H1 (cell line): ENCODE results near the gene COPZ2. TPM values are rescaled to one million over a fixed set of nuclear protein-coding genes. Genes with fewer than 3 reads are reported as not detected.

Experiments used
- CTCF ChIA-PET: fragments of 300-600 bp; sonication (Branson Sonifier 250); formaldehyde crosslinking; loops from one replicate; lab custom pipeline; 2021; ENCODE audit not compliant: partially characterized antibody; lab: Charles Lee
- POLR2A ChIA-PET: fragments of 300-600 bp; sonication (Branson Sonifier 250); formaldehyde crosslinking; loops from one replicate; lab custom pipeline; 2021; ENCODE audit warnings: inconsistent platforms; ENCODE audit not compliant: partially characterized antibody; lab: Charles Lee
- DNase-seq, 2 experiments: peaks; one replicate each; pipeline versions ENCODE4 v3.0.0 to v3.0.0-alpha.2; 2010 to 2022; ENCODE audit warnings: low spot score in 2 of 2, low read depth in 1 of 2, mixed read lengths in 1 of 2
- FAIRE-seq: peaks from 2 replicates; lab custom pipeline; 2011; peaks lifted over from hg19 to GRCh38; lab: Jason Lieb, UNC
- H2AFZ ChIP-seq: 2 replicates; pipeline ENCODE4 v1.8.1; 2012; ENCODE audit warnings: low read length, inconsistent platforms
- H2AK5ac ChIP-seq: 2 replicates; pipeline ENCODE4 v1.6.1; 2013; ENCODE audit warnings: low read depth, low read length
- H2BK120ac ChIP-seq: replicated peaks from 2 replicates; pipeline ENCODE3; 2013; ENCODE audit warnings: low read depth, low read length, inconsistent platforms
- H2BK12ac ChIP-seq: 2 replicates; pipeline ENCODE4 v1.6.1; 2013; ENCODE audit warnings: low read depth, low read length
- H2BK15ac ChIP-seq: 2 replicates; pipeline ENCODE4 v1.6.1; 2013; ENCODE audit warnings: low read length
- H2BK20ac ChIP-seq: 2 replicates; pipeline ENCODE4 v1.6.1; 2013; ENCODE audit warnings: low read length
- H2BK5ac ChIP-seq: 2 replicates; pipeline ENCODE4 v1.6.1; 2013; ENCODE audit warnings: low read depth, low read length
- H3K14ac ChIP-seq: 2 replicates; pipeline ENCODE4 v1.6.1; 2013; ENCODE audit warnings: inconsistent platforms; ENCODE audit not compliant: insufficient read length
- H3K18ac ChIP-seq: 2 replicates; pipeline ENCODE4 v1.6.1; 2013; ENCODE audit warnings: low read length; ENCODE audit errors: extremely low read depth
- H3K23ac ChIP-seq: 2 replicates; pipeline ENCODE4 v1.6.1; 2013; ENCODE audit warnings: inconsistent platforms; ENCODE audit not compliant: insufficient read length
- H3K23me2 ChIP-seq: 2 replicates; pipeline ENCODE4 v1.6.1; 2013; ENCODE audit warnings: low read depth, low read length
- H3K27ac ChIP-seq: 2 replicates; pipeline ENCODE4 v1.6.1; 2011; ENCODE audit warnings: low read depth, low read length, inconsistent platforms
- H3K27me3 ChIP-seq, 4 experiments: replicated peaks in 1 of 4; 1 replicate in 1 of 4; 2 replicates in 3 of 4; pipeline versions ENCODE4 v1.6.1 to v1.8.1; 2011 to 2013; ENCODE audit warnings: low read length in 3 of 4, mild to moderate bottlenecking in 3 of 4, inconsistent platforms in 2 of 4, mixed read lengths in 2 of 4, moderate library complexity in 1 of 4; ENCODE audit not compliant: control insufficient read depth in 3 of 4, insufficient read depth in 3 of 4; ENCODE audit errors: extremely low read depth in 1 of 4
- H3K36me3 ChIP-seq, 4 experiments: 2 replicates each; pipeline versions ENCODE4 v1.6.1 to v1.8.1; 2011 to 2013; ENCODE audit warnings: mild to moderate bottlenecking in 4 of 4, low read length in 3 of 4, moderate library complexity in 2 of 4, control low read depth in 1 of 4, inconsistent platforms in 1 of 4; ENCODE audit not compliant: insufficient read depth in 4 of 4, control insufficient read depth in 2 of 4
- H3K4ac ChIP-seq: replicated peaks from 2 replicates; pipeline ENCODE3; 2013; ENCODE audit warnings: low read length, low read depth, mixed read lengths, inconsistent platforms; ENCODE audit not compliant: insufficient read length
- H3K4me1 ChIP-seq, 4 experiments: replicated peaks in 1 of 4; 1 replicate in 1 of 4; 2 replicates in 3 of 4; pipeline versions ENCODE4 v1.6.1 to v1.8.1; 2011 to 2013; ENCODE audit warnings: low read length in 3 of 4, inconsistent platforms in 2 of 4, mixed read lengths in 1 of 4; ENCODE audit not compliant: insufficient read depth in 4 of 4, control insufficient read depth in 3 of 4
- H3K4me2 ChIP-seq, 2 experiments: 2 replicates each; pipeline versions ENCODE4 v1.6.1 to v1.8.1; 2011 to 2013; ENCODE audit warnings: low read depth in 2 of 2, low read length in 2 of 2, control low read depth in 1 of 2, inconsistent platforms in 1 of 2, mild to moderate bottlenecking in 1 of 2; ENCODE audit not compliant: insufficient read depth in 1 of 2
- H3K4me3 ChIP-seq, 4 experiments: fragments of 200-600, 300-600 bp in 1 of 4; sonication (generic), shearing (Covaris generic), sonication (Bioruptor Twin) in 1 of 4; 2 replicates each; pipeline versions ENCODE4 v1.5.1 to v1.8.1; 2011 to 2016; ENCODE audit warnings: low read length in 4 of 4, low read depth in 3 of 4, control low read depth in 2 of 4, inconsistent platforms in 2 of 4, mild to moderate bottlenecking in 2 of 4, mixed read lengths in 1 of 4, moderate library complexity in 1 of 4; ENCODE audit not compliant: insufficient read depth in 2 of 4; ENCODE audit errors: extremely low read depth in 1 of 4
- H3K56ac ChIP-seq: replicated peaks from 2 replicates; pipeline ENCODE3; 2013; ENCODE audit warnings: low read depth, mild to moderate bottlenecking, mixed read lengths, low read length, inconsistent platforms; ENCODE audit not compliant: insufficient read length
- H3K79me1 ChIP-seq: 2 replicates; pipeline ENCODE4 v1.6.1; 2013; ENCODE audit warnings: low read depth, low read length, control low read depth
- H3K79me2 ChIP-seq, 2 experiments: 2 replicates each; pipeline versions ENCODE4 v1.6.1 to v1.8.1; 2012 to 2013; ENCODE audit warnings: low read length in 2 of 2, mild to moderate bottlenecking in 2 of 2, inconsistent platforms in 1 of 2; ENCODE audit not compliant: insufficient read depth in 2 of 2, control insufficient read depth in 1 of 2
- H3K9ac ChIP-seq, 4 experiments: replicated peaks in 1 of 4; 1 replicate in 1 of 4; 2 replicates in 3 of 4; pipeline versions ENCODE4 v1.6.1 to v1.8.1; 2011 to 2013; ENCODE audit warnings: low read depth in 3 of 4, low read length in 3 of 4, control low read depth in 2 of 4, mild to moderate bottlenecking in 2 of 4, moderate library complexity in 2 of 4, inconsistent platforms in 1 of 4; ENCODE audit errors: extremely low read depth in 1 of 4
- H3K9me3 ChIP-seq, 2 experiments: 2 replicates each; pipeline versions ENCODE4 v1.6.1 to v1.8.1; 2012 to 2013; ENCODE audit warnings: mild to moderate bottlenecking in 2 of 2, moderate library complexity in 2 of 2, control low read depth in 1 of 2, inconsistent platforms in 1 of 2, low read depth in 1 of 2, low read length in 1 of 2, mixed read lengths in 1 of 2; ENCODE audit not compliant: insufficient read depth in 2 of 2
- H4K20me1 ChIP-seq, 2 experiments: replicated peaks in 1 of 2; 2 replicates each; pipeline versions ENCODE3 to v1.8.1; 2011 to 2013; ENCODE audit warnings: inconsistent platforms in 2 of 2, low read length in 2 of 2, mild to moderate bottlenecking in 1 of 2; ENCODE audit not compliant: insufficient read depth in 2 of 2, control insufficient read depth in 1 of 2
- H4K5ac ChIP-seq: 2 replicates; pipeline ENCODE4 v1.6.1; 2013; ENCODE audit warnings: low read length, low read depth, mixed read lengths, inconsistent platforms; ENCODE audit not compliant: insufficient read length
- H4K8ac ChIP-seq: 2 replicates; pipeline ENCODE4 v1.8.0; 2013; ENCODE audit warnings: mild to moderate bottlenecking, moderate library complexity, low read length, inconsistent platforms; ENCODE audit not compliant: insufficient read depth; ENCODE audit errors: extremely low read depth
- H4K91ac ChIP-seq: replicated peaks from 2 replicates; pipeline ENCODE3; 2013; ENCODE audit warnings: low read length, mixed read lengths, inconsistent platforms; ENCODE audit not compliant: insufficient read length
- BCL11A ChIP-seq, 2 experiments: IDR thresholded peaks; one replicate each; pipeline ENCODE4 v1.6.1; 2011; ENCODE audit warnings: low read depth in 2 of 2, low read length in 2 of 2, mild to moderate bottlenecking in 2 of 2
- CREB1 ChIP-seq: IDR thresholded peaks from 2 replicates; pipeline ENCODE4 v1.6.1; 2012; ENCODE audit warnings: inconsistent platforms
- EGR1 ChIP-seq: IDR thresholded peaks from 2 replicates; pipeline ENCODE4 v1.6.1; 2011; ENCODE audit warnings: low read depth, low read length, borderline replicate concordance
- JUN ChIP-seq: IDR thresholded peaks from 2 replicates; pipeline ENCODE4 v1.6.1; 2011; ENCODE audit warnings: low read depth, mild to moderate bottlenecking, improper control_type of control experiment, low read length
- MAFK ChIP-seq: IDR thresholded peaks from 2 replicates; pipeline ENCODE4 v1.6.1; 2012; ENCODE audit warnings: low read depth, mild to moderate bottlenecking, improper control_type of control experiment, low read length
- MAX ChIP-seq: IDR thresholded peaks from 2 replicates; pipeline ENCODE4 v1.6.1; 2012; ENCODE audit warnings: inconsistent platforms
- RNF2 ChIP-seq: fragments of 200-900, 300-1000 bp; sonication (generic); IDR thresholded peaks from 2 replicates; pipeline ENCODE4 v1.7.1; 2016; ENCODE audit warnings: borderline replicate concordance, low read depth, mild to moderate bottlenecking, antibody characterized with exemption, low read length; ENCODE audit not compliant: poor library complexity, severe bottlenecking; ENCODE audit errors: missing control alignments
- SIN3A ChIP-seq, 2 experiments: IDR thresholded peaks in 1 of 2; conservative IDR thresholded peaks in 1 of 2; 2 replicates each; pipeline ENCODE4 v1.6.1; 2011 to 2012; ENCODE audit warnings: low read length in 2 of 2, improper control_type of control experiment in 1 of 2, low read depth in 1 of 2, mild to moderate bottlenecking in 1 of 2
- TEAD4 ChIP-seq: IDR thresholded peaks from 2 replicates; pipeline ENCODE4 v1.6.1; 2012; ENCODE audit warnings: low read depth, low read length, inconsistent platforms, mixed read lengths
- WGBS, 2 experiments: shearing (Covaris generic) in 1 of 2; methylation state at CpG; one replicate each; pipeline versions ENCODE4 v1.1.6 to v1.1.7; 2013 to 2015; ENCODE audit warnings: low lambda C conversion rate in 2 of 2, mixed read lengths in 2 of 2, inconsistent platforms in 1 of 2, low coverage in 1 of 2, missing lambda C conversion rate in 1 of 2; ENCODE audit not compliant: insufficient replicate concordance in 2 of 2, insufficient coverage in 1 of 2, insufficient read length in 1 of 2; ENCODE audit errors: extremely low coverage in 1 of 2, missing lambda C conversion rate in 1 of 2; 5-methylcytosine and 5-hydroxymethylcytosine counted together
- polyA plus RNA-seq, 7 experiments: library from polyadenylated mRNA; depleted of rRNA in 3 of 7; stranded (reverse) in 5 of 7; unstranded in 2 of 7; fragments of >200 nt in 5 of 7; fragments of 200-250 nt in 2 of 7; gene quantifications; 1 replicate in 5 of 7; 2 replicates in 1 of 7; 4 replicates in 1 of 7; pipeline versions ENCODE4 v1.2.1 to v1.2.3, GENCODE V29; 2011 to 2013; ENCODE audit warnings: missing spikeins in 2 of 7, mixed read lengths in 2 of 7
- total RNA-seq: library from RNA; stranded (reverse); fragmentation: NEBNext Ultra II Directional; extraction: Animal tissue kit (Norgen Biotek cat#: 25700); gene quantifications from 2 replicates; pipeline ENCODE4 v1.2.1, GENCODE V29; 2021

The COPZ2 gene
- total and polyA plus RNA-seq, 2 of the 8 experiments (the other 6 are each of a cell fraction or from before 2014, with no cell fraction given), result 0.24 TPM; not detected in 1

GRCh38 chr17:48026502-48027321 lies 10.9 kb downstream of the COPZ2 start:
- Histone ChIP-seq H3K4ac (no peak overlapping the region), H3K9ac (peak overlapping the region in 2 of 4 experiments; percentile 9 to 20; a peak in 2 of 7 replicates), H3K27me3 (peaks cover 2 to 23% (median 17%) of the 10 kb centered on the region in 4 experiments), H2BK5ac (no peak overlapping the region), H3K79me2 (no peaks in the 10 kb centered on the region), H3K79me1 (no peaks in the 10 kb centered on the region), H3K56ac (no peak overlapping the region), H2BK12ac (peak overlapping the region; percentile 50; the same call in 1 of the 2 replicates), H3K4me2 (peak overlapping the region in 1 of 2 experiments; percentile 37; a peak in 2 of 4 replicates), H3K23ac (no peak overlapping the region), H2BK120ac (no peak overlapping the region), H2AFZ (no peak overlapping the region), H4K8ac (no peak overlapping the region; the same call in 1 of the 2 replicates), H3K9me3 (no peaks in the 10 kb centered on the region), H3K27ac (no peak overlapping the region), H3K4me3 (no peak overlapping the region), H4K91ac (peak overlapping the region; percentile 52), H3K36me3 (no peaks in the 10 kb centered on the region), H2BK20ac (no peak overlapping the region), H4K20me1 (no peaks in the 10 kb centered on the region), H3K23me2 (peaks cover 18% of the 10 kb centered on the region), H3K18ac (no peak overlapping the region), H4K5ac (no peak overlapping the region), H2BK15ac (no peak overlapping the region), H3K4me1 (peaks cover 0 to 21% (median 11%) of the 10 kb centered on the region in 4 experiments; a peak in 5 of 7 replicates), H2AK5ac (no peak overlapping the region), H3K14ac (no peak overlapping the region)
- CTCF ChIA-PET, result interaction anchor here (0.6 to 8.9 kb wide), 45 partner anchors 9 to 1435 kb away, joined by 3 to 181 read pairs (median 5); partner anchors contain the start of genes CBX1, NFE2L1 and SNX11
- POLR2A ChIA-PET, result interaction anchor here (0.6 to 28.1 kb wide), 4 partner anchors 9 to 105 kb away, joined by 3 to 1227 read pairs (median 6); partner anchors contain the start of gene NFE2L1
- peak; percentile 72 for FAIRE-seq
- WGBS, 2 experiments, result 29% methylated on average over 18 of the region's 18 CpGs; no CpG with 5 or more reads in 1 of the 2 experiments
- DNase-seq, result peak; percentile 80 to 93
- TF ChIP-seq RNF2 (no peak), CREB1 (0 out of 2 replicates have a peak, but pooled peaks have one; percentile 16), BCL11A (IDR thresholded peaks at IDR 0.05; ENCODE audit: low read depth in 2 of 2, low read length in 2 of 2) (no peak), EGR1 (0 out of 2 replicates have a peak, but pooled peaks have one; percentile 41), JUN (peak; percentile 66; the same call in 1 of the 2 replicates), MAFK (no peak), SIN3A (conservative IDR thresholded peaks at IDR 0.05 in 1 of 2, IDR thresholded peaks at IDR 0.05 in 1 of 2; ENCODE audit: low read depth in 1 of 2, low read length in 2 of 2) (peak in 1 of 2 experiments; percentile 86; a peak in 2 of 4 replicates), TEAD4 (no peak), MAX (peak; percentile 40; the same call in 1 of the 2 replicates)
